ENCODE data around the gene PKP4. TPM values are rescaled to one million over a fixed set of nuclear protein-coding genes. Genes with fewer than 3 reads are reported as not detected.
"Not testable (repeated sequence)": the region's sequence is repeated elsewhere in the genome, so short reads cannot be mapped to it uniquely, and the experiment has no call there.

PKP4 gene
- polyA plus RNA-seq, 3 donors: 148 to 213 (median 171) TPM

DNA sequence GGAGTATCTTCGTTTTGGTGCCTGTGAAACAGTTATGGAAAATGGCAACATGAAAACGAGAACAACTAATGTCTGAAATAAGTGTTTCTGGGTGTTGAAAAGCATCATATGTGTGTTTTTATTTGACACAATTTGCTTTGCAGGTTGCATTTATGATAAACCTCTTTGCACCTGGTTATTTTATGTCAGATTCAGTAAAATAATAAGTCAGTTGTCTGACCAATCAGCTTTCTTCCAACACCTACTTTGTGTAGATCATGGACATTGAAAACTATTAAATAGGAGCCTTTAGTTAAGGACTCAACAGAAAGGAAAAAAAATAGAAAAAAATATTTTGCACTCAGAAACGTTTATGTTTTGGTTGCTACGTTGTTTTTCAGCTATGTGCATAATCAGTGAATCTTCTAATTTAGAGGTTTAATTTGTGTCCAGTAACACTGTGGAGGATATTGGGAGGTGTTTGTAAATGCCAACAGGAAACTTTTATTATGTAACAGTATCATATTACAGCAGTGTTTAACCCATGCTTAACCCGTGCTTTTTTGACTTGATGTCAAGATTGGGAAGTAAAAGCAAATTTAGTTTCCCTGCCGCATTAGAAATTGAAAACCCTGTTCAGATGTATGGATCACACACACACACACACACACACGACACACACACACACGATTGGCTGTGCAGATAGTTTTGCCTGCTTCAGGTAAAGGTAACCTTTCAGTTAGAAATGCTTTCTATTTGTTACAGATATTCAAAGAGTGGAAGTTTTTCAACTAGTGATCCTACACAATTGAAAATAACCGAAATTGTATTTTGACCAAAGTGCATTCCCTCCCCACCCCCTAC, 2.6 kb downstream of the PKP4 start:
- no peak for DNase-seq (ENCODE audit: extremely low read depth in 1 of 11, low read depth in 9 of 11, low spot score in 4 of 11)

- DNase-seq (ENCODE audit: extremely low read depth in 1 of 11, low read depth in 9 of 11, low spot score in 4 of 11): no peak
These were observed 4.0 kb downstream of the PKP4 start for GRCh38 chr2:158460632-158461297.

GRCh38 chr2:158463496-158464095, 6.8 kb downstream of the PKP4 start:
- DNase-seq (ENCODE audit: extremely low read depth in 1 of 11, low read depth in 9 of 11, low spot score in 4 of 11): no peak

- no peak for DNase-seq (ENCODE audit: extremely low read depth in 1 of 11, low read depth in 9 of 11, low spot score in 4 of 11)
These were observed 7.9 kb downstream of the PKP4 start for GRCh38 chr2:158464426-158465281.

DNA sequence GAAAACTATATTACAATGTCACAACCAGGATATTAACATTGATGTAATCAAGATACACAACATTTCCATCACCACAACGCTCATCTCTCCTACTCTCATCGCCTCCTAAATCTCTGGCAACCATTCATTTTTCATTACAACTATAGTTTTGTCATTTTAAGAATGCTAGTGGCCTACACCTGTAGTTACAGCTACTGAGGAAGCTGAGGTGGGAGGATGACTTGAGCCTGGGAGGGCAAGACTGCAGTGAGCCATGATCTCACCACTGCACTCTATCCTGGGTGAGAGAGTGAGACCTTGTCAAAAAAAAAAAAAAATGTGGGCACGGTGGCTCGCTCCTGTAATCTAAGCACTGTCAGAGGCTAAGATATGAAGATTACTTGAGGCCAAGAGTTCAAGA, 10.5 kb downstream of the PKP4 start:
- DNase-seq (ENCODE audit: extremely low read depth in 1 of 11, low read depth in 9 of 11, low spot score in 4 of 11): no peak

DNA sequence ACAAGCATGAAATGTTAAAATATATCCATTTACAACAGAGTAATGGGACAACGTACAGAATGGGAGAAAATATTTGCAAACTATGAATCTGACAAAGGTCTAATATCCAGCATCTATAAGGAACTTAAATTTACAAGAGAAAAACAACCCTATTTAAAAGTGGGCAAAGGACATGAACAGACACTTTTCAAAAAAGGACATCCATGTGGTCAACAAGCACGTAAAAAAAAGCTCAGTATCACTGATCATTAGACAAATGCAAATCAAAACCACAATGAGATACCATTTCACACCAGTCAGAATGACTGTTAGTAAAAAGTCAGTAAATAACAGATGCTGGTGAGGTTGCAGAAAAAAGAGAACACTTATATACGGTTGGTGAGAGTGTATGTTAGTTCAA, 16.1 kb downstream of the PKP4 start:
- DNase-seq (ENCODE audit: extremely low read depth in 1 of 11, low read depth in 9 of 11, low spot score in 4 of 11): not testable (repeated sequence)

GRCh38 chr2:158473300-158473699, 16.5 kb downstream of the PKP4 start:
- DNase-seq (ENCODE audit: extremely low read depth in 1 of 11, low read depth in 9 of 11, low spot score in 4 of 11): not testable (repeated sequence)

- DNase-seq (ENCODE audit: extremely low read depth in 1 of 11, low read depth in 9 of 11, low spot score in 4 of 11): no peak
These were observed 17.1 kb downstream of the PKP4 start for GRCh38 chr2:158473719-158474392.

DNA sequence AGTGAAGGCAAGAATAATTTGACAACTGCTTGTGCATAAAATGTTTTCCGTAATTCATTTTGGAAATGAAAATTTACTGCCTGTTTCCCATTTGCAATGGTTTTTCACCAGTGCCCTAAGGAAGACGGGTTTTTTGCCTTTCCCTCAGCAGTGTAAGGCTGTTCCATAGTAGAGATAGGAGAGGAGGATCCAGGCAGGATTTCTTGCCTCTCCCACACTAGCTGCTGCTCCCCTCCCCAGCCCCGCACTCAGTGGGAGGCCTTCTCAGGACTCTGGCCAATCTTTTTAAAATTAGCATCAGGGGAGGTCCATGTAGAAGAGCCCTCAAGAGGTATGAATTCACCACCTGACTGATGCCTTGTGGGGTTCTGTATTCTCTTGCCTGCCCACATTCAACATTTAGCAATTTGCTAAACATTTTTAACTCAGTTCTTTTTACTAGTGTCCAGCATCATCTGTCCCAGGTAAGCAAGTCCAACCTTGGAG, 17.8 kb downstream of the PKP4 start:
- not testable (repeated sequence) for DNase-seq (ENCODE audit: extremely low read depth in 1 of 11, low read depth in 9 of 11, low spot score in 4 of 11)

GRCh38 chr2:158477202-158477601, 20.4 kb downstream of the PKP4 start:
- no peak for DNase-seq (ENCODE audit: extremely low read depth in 1 of 11, low read depth in 9 of 11, low spot score in 4 of 11)

GRCh38 chr2:158478237-158478636, 21.5 kb downstream of the PKP4 start:
- DNase-seq (ENCODE audit: extremely low read depth in 1 of 11, low read depth in 9 of 11, low spot score in 4 of 11): no peak

DNA sequence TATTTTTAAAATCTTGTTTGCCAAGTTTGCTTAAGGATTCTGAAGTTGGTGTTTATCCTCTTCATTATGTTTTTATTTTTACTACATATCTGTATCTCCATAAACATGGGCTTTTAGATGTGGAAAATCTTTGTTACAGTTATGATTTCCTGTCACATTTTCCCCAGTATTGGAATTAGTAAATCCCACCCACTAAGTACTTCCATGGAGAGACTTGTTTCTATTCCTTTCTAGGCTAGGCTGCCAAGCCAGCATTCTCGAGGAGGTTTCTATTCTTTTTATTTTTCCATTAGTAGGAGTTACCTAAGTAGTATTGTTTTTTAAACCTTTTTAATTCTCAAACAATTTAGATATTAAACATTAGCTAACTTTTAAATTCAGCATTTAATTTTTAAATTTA, 22.1 kb downstream of the PKP4 start:
- no peak for DNase-seq (ENCODE audit: extremely low read depth in 1 of 11, low read depth in 9 of 11, low spot score in 4 of 11)

GRCh38 chr2:158481116-158481515, 24.4 kb downstream of the PKP4 start:
- no peak for DNase-seq (ENCODE audit: extremely low read depth in 1 of 11, low read depth in 9 of 11, low spot score in 4 of 11)

DNA sequence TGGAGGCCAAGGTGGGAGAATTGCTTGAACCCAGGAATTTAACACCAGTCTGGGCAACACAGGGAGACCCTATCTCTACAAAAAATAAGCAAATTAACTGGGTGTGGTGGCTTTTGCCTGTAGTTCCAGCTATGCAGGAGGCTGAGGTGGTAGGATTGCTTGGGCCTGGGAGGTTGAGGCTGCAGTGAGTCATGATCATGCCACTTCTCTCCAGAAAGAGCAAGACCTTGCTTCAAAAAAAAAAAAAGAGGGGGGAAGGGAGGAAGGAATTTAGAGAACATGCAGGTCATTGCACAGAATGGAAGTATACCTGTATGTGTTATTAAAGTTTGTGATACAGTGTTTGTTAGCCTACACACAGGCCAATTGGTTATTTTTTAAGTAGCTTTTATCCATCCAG, 25.8 kb downstream of the PKP4 start:
- no peak for DNase-seq (ENCODE audit: extremely low read depth in 1 of 11, low read depth in 9 of 11, low spot score in 4 of 11)

DNA sequence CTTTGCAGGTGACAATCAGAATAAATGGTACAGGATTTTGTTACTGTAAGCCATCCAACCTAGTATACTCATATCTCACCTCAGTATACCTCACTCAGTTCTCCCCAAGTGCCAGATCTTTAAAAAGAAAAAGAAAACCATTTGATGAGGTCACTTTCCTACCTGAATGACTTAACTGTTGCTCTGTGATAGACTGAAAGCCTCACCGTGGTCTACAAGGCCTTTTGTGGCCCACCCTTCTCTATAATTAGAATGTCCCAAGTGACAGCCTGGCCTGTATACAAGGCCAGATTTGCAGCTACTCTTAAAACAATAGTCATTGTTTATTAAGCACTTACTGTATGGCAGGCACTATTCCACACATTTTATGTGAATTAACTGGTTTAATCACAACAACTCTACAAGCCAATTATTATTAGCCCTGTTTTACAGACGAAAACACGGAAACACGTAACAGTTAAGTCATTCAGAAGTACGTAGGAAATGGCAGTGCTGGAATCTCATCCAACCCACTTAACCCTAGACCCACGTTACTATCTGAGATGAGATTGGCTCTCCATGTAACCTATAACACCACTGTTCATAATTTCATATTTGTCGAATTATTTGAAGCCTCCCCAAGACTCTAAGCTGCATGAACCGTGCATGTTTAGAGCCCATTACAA, 28.3 kb downstream of the PKP4 start:
- no peak for DNase-seq (ENCODE audit: extremely low read depth in 1 of 11, low read depth in 9 of 11, low spot score in 4 of 11)

- DNase-seq (ENCODE audit: extremely low read depth in 1 of 11, low read depth in 9 of 11, low spot score in 4 of 11): no peak
These were observed 29.6 kb downstream of the PKP4 start for GRCh38 chr2:158486150-158486969.

- no peak for DNase-seq (ENCODE audit: extremely low read depth in 1 of 11, low read depth in 9 of 11, low spot score in 4 of 11)
These were observed 30.2 kb downstream of the PKP4 start for GRCh38 chr2:158486970-158487325.
